Measurements from ENCODE around the gene MED13. TPM values are rescaled to one million over a fixed set of nuclear protein-coding genes. Genes with fewer than 3 reads are reported as not detected.
A peak's percentile ranks its signal among the peaks of the same experiment; 100 is the strongest.

MED13 gene
- total and polyA plus RNA-seq, 7 donors: 9.0 to 60.7 (median 46.0) TPM

DNA sequence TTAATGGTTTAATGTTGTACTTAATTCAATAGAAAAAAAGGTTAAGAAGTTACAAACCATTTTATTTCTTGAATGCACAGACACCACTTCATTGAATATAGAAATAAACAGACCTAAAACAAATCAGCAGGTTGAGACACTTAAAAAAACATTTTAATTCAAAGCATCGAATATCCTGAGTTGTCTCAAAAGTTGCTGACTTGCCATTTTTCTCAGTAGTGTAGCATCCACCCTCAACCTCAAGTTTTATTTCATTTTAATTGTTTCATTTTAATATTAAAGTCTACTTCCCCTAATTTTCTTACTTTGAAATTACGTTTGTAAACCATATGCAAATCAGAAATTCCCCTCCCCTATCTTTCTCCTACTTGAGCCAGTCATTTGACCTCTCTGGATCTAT lies 5.8 kb upstream of the MED13 start:
- Histone ChIP-seq H3K4me1 (peaks cover 0 to 4% (median 0%) of the 10 kb centered on the region in 4 donors), H3K4me3 (no peak overlapping the region), H3K27me3 (no peaks in the 10 kb centered on the region), H3K36me3 (no peaks in the 10 kb centered on the region), H3K9me3 (no peaks in the 10 kb centered on the region), H3K27ac (no peak overlapping the region)
- WGBS, 2 donors: 79 to 80% methylated on average over 2 of the region's 2 CpGs
- no peak for DNase-seq
- TF ChIP-seq, protein P1, sequence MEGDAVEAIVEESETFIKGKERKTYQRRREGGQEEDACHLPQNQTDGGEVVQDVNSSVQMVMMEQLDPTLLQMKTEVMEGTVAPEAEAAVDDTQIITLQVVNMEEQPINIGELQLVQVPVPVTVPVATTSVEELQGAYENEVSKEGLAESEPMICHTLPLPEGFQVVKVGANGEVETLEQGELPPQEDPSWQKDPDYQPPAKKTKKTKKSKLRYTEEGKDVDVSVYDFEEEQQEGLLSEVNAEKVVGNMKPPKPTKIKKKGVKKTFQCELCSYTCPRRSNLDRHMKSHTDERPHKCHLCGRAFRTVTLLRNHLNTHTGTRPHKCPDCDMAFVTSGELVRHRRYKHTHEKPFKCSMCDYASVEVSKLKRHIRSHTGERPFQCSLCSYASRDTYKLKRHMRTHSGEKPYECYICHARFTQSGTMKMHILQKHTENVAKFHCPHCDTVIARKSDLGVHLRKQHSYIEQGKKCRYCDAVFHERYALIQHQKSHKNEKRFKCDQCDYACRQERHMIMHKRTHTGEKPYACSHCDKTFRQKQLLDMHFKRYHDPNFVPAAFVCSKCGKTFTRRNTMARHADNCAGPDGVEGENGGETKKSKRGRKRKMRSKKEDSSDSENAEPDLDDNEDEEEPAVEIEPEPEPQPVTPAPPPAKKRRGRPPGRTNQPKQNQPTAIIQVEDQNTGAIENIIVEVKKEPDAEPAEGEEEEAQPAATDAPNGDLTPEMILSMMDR (IDR thresholded peaks at IDR 0.05): no peak
- TF ChIP-seq POLR2A (IDR thresholded peaks at IDR 0.05) (no peak), POLR2AphosphoS5 (IDR thresholded peaks at IDR 0.05) (no peak), EP300 (IDR thresholded peaks at IDR 0.05) (no peak)
- intact Hi-C loops (cut with DNase I): no loop called here

DNA sequence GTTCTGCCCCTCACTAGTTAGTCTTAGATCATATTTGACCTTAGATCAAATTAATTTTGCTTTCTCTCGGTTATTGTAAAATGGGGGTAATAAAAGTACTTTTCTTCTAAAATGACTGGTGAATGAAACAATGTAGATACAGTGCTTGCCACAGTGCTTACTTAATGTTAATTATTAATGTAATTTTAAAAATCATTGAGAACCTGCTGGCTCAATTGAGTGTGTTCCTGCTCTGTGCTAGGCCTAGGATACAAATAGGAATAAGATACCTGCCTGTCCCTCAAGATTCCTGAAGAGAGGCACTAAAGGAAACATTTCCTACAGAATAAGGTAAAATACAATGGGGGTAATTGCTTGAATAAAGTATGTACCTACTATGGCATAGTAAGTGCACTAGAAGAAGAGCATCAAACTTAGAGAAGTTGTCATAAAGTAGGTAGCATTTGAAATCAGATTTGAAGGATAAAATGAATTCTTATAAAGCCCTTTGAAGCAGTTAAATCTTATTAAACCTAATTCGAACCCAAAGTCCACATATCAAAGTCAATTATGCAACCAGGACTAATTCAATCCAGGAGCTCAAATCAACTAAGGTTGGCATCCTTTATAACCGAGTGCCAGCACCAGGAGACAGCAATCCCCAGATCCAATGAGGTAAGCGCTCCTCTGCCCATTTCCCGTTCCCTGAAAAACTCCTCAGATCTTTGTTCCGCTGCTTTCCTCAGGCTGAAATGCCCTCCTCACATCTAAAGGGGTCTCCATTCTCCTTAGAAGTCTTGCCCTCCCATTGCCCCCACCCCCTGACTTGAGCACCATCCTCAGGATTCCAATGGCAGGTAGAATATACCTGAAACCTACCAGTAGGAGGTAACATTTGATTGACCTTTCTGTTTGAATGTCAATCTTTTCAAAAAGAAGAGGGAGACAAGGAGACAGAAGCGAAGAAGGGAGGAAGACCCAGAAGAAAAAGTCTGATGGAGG lies 2.4 kb upstream of the MED13 start:
- TF ChIP-seq EP300 (IDR thresholded peaks at IDR 0.05): no peak
- TF ChIP-seq POLR2AphosphoS5 (IDR thresholded peaks at IDR 0.05): no peak
- no peak for TF ChIP-seq POLR2A (IDR thresholded peaks at IDR 0.05)
- TF ChIP-seq, protein P1 (IDR thresholded peaks at IDR 0.05): no peak
- H3K27me3 ChIP-seq: no peaks in the 10 kb centered on the region
- intact Hi-C loops (cut with DNase I): loop anchor here (2.0 to 10.0 kb wide), 4 partner anchors 205 to 1383 kb away; partner anchors contain the start of genes BRIP1 and TANC2
- H3K4me3 ChIP-seq: no peak overlapping the region
- WGBS, 2 donors: 83 to 90% methylated on average over 7 of the region's 7 CpGs
- H3K36me3 ChIP-seq: no peaks in the 10 kb centered on the region
- DNase-seq: no peak
- no peaks in the 10 kb centered on the region for H3K9me3 ChIP-seq
- H3K4me1 ChIP-seq: peaks cover 0 to 23% (median 14%) of the 10 kb centered on the region in 4 donors
- H3K27ac ChIP-seq: no peak overlapping the region

DNA sequence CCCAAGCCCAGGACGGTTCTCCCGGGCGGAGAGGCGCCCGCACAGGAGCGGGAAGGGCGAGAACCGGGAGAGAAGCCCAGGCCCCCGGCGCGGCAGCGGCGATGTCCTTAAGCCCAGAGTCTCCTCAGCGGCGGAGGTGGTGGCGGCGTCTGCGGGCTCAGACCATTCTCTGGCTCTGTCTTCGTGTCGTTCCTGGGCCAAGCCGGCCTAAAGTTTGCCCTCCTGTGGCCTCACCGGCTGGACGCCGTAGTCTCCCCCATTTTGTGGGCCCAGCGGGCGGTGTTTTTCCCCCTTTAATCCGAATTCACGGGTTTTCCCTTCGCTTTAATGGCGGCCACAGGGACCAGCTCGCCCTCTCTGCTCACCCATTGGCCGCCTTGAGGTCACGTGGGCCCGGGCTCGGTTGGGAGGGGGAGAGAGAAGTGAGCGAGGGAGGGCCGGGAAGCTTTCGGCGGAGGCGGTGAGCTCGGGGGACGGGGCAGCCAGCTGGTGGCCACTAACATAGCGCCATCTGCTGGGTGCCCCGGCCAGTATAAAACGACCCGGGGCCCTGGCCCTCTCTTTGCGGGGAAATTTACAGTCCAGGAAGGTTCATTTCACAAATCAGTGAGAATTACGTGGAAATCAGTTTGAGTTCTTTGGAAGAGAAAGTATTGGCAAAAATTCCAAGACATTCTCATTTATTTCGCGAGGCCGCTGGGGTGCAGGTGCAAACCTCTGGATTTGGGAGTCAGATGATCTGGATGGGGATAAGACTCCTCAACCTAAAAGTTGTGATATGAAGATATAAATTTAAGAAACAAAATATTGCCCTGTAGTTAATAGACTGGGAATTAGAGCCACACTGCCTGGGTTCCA lies 762 bp upstream of the MED13 start:
- Histone ChIP-seq H3K4me1 (peaks cover 0 to 39% (median 28%) of the 10 kb centered on the region in 4 donors), H3K27ac (peak overlapping the region; percentile 95 to 100 (median 100)), H3K27me3 (no peaks in the 10 kb centered on the region), H3K9me3 (no peaks in the 10 kb centered on the region), H3K4me3 (peak overlapping the region; percentile 80 to 98 (median 98)), H3K36me3 (no peaks in the 10 kb centered on the region)
- peak; percentile 99 for DNase-seq
- TF ChIP-seq POLR2AphosphoS5 (IDR thresholded peaks at IDR 0.05): peak; percentile 83 to 94 (median 93)
- no peak for TF ChIP-seq EP300 (IDR thresholded peaks at IDR 0.05)
- TF ChIP-seq, protein P1 (IDR thresholded peaks at IDR 0.05): peak; percentile 26 to 89 (median 80)
- TF ChIP-seq POLR2A (IDR thresholded peaks at IDR 0.05): peak; percentile 66 to 81
- 2 to 3% methylated on average over 51 of the region's 51 CpGs for WGBS, 2 donors
- intact Hi-C loops (cut with DNase I): loop anchor here (1.0 to 10.0 kb wide), 5 partner anchors 139 to 1381 kb away; partner anchors contain the start of genes BRIP1, INTS2 and TANC2

DNA sequence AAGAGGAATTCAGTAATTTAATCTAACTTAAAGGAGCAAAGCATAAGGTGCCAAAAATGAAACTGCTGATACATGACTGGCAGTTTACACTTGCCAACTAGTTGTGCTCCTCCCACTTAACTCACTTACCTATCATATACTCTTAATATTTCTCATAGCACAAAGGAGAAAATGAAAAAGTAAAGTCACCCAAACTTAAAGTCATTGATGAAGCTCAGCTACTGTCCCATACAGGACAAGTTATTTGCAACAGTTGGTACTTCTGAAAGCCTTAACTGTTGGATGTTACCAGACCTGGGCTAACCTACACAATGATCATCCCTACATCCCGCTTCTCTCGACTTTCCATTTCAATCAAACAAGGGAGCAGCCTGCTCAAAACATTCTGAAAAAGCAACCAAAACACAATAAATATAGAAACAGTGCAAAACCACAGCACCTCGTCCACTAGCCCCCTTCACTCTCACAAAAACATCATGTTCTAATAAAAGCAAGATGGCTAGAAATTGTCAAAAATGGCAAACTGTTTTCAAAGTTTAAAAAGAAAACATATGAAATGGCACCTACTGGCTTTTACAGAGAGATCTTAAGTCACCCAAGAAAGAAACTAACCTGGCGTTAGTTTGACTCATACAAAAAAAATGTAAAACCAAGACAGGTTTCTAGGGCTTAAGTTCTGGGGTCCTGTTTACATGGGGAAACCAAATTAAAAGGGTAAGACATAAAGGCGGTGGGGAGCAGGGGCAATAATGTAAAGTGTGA lies 868 bp downstream of the MED13 start:
- H3K9me3 ChIP-seq: no peaks in the 10 kb centered on the region
- peak overlapping the region; percentile 80 to 98 (median 98) for H3K4me3 ChIP-seq
- WGBS, 2 donors: 0 to 2% methylated on average over 5 of the region's 5 CpGs
- DNase-seq: no peak
- H3K36me3 ChIP-seq: peaks cover 0 to 3% (median 0%) of the 10 kb centered on the region in 4 donors
- intact Hi-C loops (cut with DNase I): loop anchor here (5.0 to 10.0 kb wide), 3 partner anchors 67 to 1379 kb away; partner anchors contain the start of gene TANC2
- peaks cover 0 to 56% (median 44%) of the 10 kb centered on the region in 4 donors for H3K4me1 ChIP-seq
- TF ChIP-seq POLR2A (IDR thresholded peaks at IDR 0.05) (no peak), POLR2AphosphoS5 (IDR thresholded peaks at IDR 0.05) (no peak)
- peak overlapping the region; percentile 95 to 100 (median 100) for H3K27ac ChIP-seq
- H3K27me3 ChIP-seq: no peaks in the 10 kb centered on the region

Data from sigmoid colon (tissue), 7 donors.